NCI-H146 (cell line): ENCODE results near the gene DDX43.
"Not testable (repeated sequence)": the region's sequence is repeated elsewhere in the genome, so short reads cannot be mapped to it uniquely, and the experiment has no call there.

Source experiments
- DNase-seq: peaks from one replicate; lab custom pipeline; 2025; lab: John Stamatoyannopoulos, UW

The DDX43 gene

DNA sequence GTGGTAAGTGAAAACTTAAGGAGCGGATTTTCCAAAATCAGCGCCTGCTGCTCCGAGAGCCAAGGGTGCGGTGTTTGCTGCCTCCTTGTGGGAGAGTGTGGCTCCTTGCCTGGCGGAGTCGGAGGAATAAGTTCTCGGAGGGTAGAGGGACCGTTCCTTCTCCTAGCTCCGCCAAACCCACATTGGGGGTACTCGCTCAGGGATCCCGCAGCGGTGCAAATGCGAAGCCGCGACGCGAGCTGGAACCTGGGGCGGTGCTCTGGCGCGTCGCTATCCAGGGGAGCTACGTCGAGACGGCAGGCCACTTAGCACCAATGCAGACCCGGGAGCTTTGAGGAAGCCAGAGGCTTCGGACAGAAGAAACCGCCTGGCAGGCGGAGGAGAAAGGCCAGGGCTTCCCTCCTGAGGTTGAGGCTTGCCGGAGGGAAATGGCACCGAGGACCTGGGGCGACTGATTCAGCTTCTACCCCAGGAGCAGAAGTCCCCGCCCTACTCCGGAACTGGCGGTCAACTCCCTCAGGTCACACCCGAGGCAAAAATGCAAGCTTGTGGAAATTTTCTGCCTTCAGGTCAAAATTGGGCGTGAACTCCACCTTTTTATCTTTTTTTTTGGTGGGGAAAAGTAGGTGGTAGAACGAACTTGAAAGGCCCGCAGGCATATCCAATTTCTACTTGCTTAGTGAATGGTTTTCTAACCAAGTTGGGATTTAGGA is 5.7 kb upstream of the DDX43 start:
- peak; percentile 39 for DNase-seq

DNA sequence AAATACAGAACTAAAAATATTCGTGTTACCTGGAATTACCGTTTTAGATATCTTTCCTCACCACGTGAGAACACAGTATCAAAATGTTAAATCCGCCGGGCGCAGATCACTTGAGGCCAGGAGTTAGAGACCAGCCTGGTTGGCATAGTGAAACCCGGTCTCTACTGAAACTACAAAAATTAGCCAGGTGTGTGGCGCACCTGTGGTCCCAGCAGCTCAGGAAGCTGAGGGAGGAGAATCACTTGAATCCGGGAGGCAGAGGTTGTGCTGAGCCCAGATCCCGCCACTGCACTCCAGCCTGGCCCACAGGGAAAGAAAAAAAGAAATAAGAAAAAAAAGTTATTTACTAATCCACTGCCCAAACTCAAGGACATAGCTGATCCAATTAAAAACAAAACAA is 4.8 kb upstream of the DDX43 start:
- no peak for DNase-seq

DNA sequence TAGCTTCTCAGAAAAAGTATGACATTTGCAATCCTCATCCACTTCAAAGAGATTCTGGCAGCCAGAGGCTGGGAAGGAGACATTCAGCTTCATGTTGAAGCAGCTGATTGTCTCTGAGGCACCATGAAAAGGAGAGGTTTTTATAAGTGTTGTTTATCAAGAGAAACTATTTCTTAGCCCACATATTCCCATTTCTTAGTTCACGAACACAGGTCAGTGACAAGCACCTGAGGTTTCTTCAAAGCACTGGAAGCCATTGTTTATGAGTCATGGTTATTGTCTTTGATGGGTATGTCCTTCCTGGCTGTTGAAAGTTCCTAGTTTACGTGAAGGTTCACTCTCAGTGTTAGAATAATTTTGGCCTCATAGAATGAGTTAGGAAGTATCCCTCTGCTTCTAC is 3.0 kb upstream of the DDX43 start:
- no peak for DNase-seq

DNA sequence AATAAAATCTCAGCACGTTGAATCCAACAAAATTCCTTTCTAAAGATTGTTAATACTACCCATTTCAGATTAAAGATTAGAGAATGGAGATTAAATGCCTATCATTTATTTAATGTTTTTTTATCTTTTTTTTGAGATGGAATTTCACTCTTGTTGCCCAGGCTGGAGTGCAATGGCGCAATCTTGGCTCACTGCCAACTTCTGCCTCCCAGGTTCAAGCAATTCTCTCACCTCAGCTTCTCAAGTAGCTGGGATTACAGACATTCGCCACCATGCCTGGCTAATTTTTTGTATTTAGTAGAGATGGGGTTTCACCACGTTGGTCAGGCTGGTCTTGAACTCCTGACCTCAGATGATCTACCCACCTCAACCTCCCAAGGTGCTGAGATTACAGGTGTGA is 2.4 kb upstream of the DDX43 start:
- not testable (repeated sequence) for DNase-seq

DNA sequence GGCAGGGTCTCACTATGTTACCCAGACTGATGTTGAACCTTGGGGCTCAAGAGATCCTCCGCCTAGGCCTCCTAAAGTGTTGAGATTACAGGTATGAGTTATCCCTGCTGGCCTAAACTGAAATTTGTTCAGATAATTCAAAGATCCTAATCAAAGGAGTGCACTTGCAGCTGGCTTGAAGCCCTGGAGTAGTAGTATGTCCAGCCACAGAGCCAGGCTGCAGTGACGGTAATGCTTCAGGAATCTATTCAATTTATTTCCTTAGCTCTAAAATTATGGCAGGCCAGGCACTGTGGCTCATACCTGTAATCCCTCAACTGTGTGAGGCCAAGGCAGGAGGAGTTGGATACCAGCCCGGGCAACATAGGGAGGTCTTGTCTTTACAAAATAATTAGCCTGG is 1.4 kb upstream of the DDX43 start:
- DNase-seq, result no peak

- no peak for DNase-seq
Observed at GRCh38 chr6:73395875-73396274, 1.2 kb downstream of the DDX43 start.

DNA sequence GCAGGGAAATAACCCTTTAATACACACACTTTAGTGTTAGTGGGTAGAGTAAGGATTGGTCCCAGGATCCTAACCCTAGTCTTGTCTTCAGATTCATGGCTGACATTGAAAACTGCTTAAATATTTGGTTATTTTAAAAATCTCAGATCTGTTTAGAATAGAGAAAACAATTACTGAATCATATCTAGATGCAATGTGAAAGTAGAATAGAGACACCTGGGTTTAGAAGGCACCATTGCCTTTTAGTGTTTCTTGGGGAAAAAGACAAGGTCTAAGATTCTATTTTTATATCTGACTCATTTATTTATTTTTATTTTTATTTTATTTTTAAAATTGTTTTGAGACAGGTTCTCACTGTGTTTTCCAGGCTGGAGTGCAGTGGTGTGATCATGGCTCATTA is 6.0 kb downstream of the DDX43 start:
- DNase-seq, result no peak

DNA sequence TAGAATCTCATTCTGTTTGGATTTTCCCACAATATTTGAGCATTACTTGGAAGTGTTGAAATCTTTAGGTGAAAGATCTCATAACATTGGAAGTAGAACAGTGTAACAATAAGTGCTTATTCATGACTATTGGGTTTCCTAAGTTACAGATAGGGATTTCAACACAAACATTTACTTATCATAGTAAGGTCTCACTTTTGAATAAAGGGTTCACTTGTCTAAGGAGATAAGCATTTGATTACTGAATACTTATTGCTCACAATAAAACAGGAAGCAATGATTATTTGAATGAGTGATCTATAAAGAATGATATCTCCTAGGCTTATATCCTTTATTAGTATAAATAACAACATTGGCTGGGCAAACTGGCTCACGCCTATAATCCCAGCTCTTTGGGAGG is 14.8 kb downstream of the DDX43 start:
- no peak for DNase-seq

DNA sequence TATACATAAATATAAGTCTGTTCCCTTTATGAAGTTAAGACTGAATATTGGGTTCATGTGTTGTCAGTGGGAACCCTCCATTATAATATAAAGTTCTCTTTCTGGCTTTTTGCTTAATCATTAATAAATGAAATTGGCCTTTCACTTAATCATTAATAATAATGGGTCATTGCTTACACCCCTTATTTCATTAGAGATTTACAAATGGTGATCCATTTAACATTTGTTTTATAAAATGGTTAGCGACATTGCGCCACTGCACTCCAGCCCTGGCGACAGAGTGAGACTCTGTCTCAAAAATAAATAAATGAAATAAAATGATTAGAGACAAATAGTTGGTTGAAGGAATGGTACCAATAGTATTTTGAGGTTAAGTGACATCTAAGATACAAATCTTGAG is 18.5 kb downstream of the DDX43 start:
- no peak for DNase-seq

GRCh38 chr6:73418081-73418741 is 23.6 kb downstream of the DDX43 start:
- DNase-seq, result no peak

DNA sequence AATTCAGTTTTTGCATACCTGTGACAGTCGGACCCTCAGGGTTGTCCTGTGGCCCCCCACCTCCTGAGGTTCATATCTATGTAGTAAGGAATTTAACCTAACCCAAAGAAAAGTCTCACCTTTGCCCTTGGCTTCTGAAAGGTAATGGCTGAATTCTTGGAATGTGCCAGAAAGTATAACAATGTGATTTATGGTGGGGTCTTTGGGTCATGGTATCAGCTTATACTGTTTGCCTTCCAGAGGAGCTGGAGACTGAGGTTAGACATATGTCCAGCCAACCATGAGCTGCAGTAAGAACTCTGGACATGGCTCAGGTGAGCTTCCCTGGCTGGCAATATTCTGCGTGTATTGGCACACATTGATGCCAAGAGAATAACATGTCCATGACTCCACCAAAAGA is 26.9 kb downstream of the DDX43 start:
- DNase-seq, result no peak

DNA sequence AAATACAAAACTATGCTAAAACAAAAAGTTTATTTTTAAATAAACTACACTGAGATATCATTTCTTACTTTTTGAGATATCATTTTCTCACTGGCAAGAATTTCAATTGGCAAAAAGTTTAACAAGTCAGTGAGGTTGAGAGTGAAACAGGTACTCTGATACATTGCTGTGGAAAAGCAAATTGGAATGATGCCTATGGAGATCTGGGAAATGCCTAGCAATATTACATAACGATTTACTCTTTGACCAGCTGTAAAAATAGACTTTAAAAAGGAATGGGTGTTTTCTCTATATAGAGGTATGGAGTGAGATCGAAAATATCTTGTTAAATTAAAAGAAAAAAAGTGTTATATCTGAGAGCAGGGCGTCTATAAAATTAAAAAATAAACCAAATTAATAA is 40.6 kb downstream of the DDX43 start:
- DNase-seq, result no peak

DNA sequence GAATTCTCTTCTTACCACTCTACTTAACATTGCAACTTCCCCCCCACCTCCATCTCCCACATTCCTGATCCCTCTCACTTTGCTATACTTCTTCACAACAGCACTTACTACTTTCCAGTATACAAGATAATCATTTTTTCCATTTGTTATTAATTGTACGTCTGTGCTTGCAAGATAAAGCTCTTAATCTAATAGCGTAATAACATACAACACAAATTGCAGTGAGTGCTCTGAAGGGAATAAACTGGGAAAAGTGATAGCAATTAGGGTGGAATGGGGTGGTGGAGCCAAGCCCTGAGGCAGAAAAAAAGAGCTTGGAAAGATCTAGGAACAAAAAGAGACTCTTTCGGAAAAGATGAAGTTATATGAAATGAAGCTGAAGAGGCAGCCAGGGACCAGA is 48.9 kb downstream of the DDX43 start:
- DNase-seq, result no peak

DNA sequence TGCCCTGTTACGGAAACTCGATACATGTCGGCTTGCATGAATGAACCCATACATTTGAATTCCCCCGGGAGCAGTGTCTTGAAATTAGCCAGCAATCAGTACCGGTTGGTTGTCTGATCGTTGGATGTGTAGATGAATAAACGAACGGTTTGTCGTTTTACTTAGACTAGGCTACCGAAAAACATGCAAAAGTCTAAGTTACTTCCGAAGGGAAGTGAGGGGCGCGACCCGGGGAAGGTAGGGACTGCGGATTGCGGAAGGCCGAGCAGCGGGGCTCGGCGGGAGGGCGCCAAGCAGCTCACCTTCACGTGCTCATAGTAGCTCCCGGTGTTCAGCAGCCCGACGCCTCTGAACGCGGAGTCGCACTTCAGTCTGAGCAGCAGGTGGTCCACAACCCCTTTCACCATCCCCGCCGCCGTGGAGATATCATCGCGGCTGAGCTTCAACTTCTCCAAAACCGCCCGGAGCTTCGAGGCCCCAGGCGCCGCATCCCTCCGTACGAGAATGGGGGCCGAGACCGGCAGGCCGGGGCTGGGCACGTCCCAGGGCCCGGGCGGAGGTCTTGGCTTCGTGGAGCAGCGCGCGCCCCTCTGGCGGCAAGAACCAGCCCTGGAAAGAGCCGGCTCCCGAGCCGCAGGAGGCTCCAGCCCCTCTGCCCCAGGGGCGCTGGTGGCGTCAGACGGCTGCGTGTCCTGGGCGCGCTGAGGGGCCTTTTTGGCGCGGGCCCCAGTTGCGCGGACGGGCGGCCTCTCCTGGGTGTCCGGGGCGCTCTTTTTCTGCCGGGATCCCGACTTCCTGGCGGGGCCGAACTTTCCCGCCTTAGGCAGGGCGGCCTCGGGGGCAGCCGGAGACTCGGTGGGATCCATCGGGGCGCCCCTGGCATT is 56.8 kb downstream of the DDX43 start:
- DNase-seq, result peak; percentile 55

DNA sequence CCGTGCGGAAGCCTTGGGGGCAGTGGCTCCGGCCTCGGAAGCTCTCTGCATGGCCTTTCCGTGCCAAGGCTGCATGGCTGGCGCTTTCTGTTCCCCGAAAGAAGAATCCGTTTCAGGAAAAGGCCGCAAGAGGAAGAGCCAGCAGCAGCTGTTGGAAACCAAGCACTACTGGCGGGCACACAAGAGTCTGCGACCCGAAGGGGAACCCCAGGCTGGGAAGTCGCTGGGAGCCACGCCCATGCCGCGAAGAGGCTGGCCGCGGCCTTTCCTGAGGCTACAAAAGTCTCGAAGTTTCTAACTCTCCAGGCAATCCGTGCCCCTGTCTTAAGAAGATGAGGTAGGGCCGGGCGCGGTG is 57.5 kb downstream of the DDX43 start, which contains the start of gene CGAS:
TSS of gene CGAS (minus strand) at position 191 of the 355 bp plus-strand sequence. CDS start at position 75, 116 bp downstream.
- peak; percentile 23 for DNase-seq

- DNase-seq, result no peak
Observed at GRCh38 chr6:73455865-73456629, 61.4 kb downstream of the DDX43 start.

- DNase-seq, result not testable (repeated sequence)
Observed at GRCh38 chr6:73459474-73459873, 64.8 kb downstream of the DDX43 start.

- DNase-seq, result no peak
Observed at GRCh38 chr6:73460056-73460455, 65.4 kb downstream of the DDX43 start.

GRCh38 chr6:73461537-73462350 is 67.1 kb downstream of the DDX43 start, which contains the start of gene MTO1:
Gene MTO1 (plus strand): TSS chr6:73461737. CDS start chr6:73461855, 118 bp downstream.
- peak; percentile 89 for DNase-seq
